Measurements from ENCODE around the gene KAT2A.

The KAT2A gene

GRCh38 chr17:42116705-42117396 lies 4.3 kb downstream of the KAT2A start:
- in situ Hi-C loops (cut with HindIII; ENCODE audit: low sequenced_read_pairs): no loop called here

GRCh38 chr17:42114118-42114517 lies 7.0 kb downstream of the KAT2A start:
- in situ Hi-C loops (cut with HindIII; ENCODE audit: low sequenced_read_pairs): no loop called here

GRCh38 chr17:42113293-42114069 lies 7.7 kb downstream of the KAT2A start:
- in situ Hi-C loops (cut with HindIII; ENCODE audit: low sequenced_read_pairs): no loop called here

GRCh38 chr17:42112552-42113176 lies 8.5 kb downstream of the KAT2A start, which contains the start of gene DHX58:
TSS of gene DHX58 (minus strand) at chr17:42112714. CDS start at chr17:42111892, 822 bp downstream.
- in situ Hi-C loops (cut with HindIII; ENCODE audit: low sequenced_read_pairs): no loop called here

- in situ Hi-C loops (cut with HindIII; ENCODE audit: low sequenced_read_pairs): no loop called here
Measured at GRCh38 chr17:42111871-42112551, 9.2 kb downstream of the KAT2A start.

GRCh38 chr17:42111265-42111636 lies 9.9 kb downstream of the KAT2A start:
- in situ Hi-C loops (cut with HindIII; ENCODE audit: low sequenced_read_pairs): no loop called here

GRCh38 chr17:42110301-42111264 lies 10.6 kb downstream of the KAT2A start:
- in situ Hi-C loops (cut with HindIII; ENCODE audit: low sequenced_read_pairs): no loop called here

GRCh38 chr17:42109086-42109485 lies 12.1 kb downstream of the KAT2A start:
- in situ Hi-C loops (cut with HindIII; ENCODE audit: low sequenced_read_pairs): no loop called here

GRCh38 chr17:42107597-42108576 lies 13.3 kb downstream of the KAT2A start:
- in situ Hi-C loops (cut with HindIII; ENCODE audit: low sequenced_read_pairs): no loop called here

GRCh38 chr17:42107124-42107523 lies 14.0 kb downstream of the KAT2A start:
- in situ Hi-C loops (cut with HindIII; ENCODE audit: low sequenced_read_pairs): no loop called here

- in situ Hi-C loops (cut with HindIII; ENCODE audit: low sequenced_read_pairs): no loop called here
Measured at GRCh38 chr17:42106009-42106408, 15.2 kb downstream of the KAT2A start.

GRCh38 chr17:42104264-42104663 lies 16.9 kb downstream of the KAT2A start:
- in situ Hi-C loops (cut with HindIII; ENCODE audit: low sequenced_read_pairs): no loop called here

- in situ Hi-C loops (cut with HindIII; ENCODE audit: low sequenced_read_pairs): no loop called here
Measured at GRCh38 chr17:42103221-42103954, 17.8 kb downstream of the KAT2A start.

- in situ Hi-C loops (cut with HindIII; ENCODE audit: low sequenced_read_pairs): no loop called here
Measured at GRCh38 chr17:42101513-42102292, 19.5 kb downstream of the KAT2A start.

- in situ Hi-C loops (cut with HindIII; ENCODE audit: low sequenced_read_pairs): no loop called here
Measured at GRCh38 chr17:42098730-42099399, 22.3 kb downstream of the KAT2A start.

- in situ Hi-C loops (cut with HindIII; ENCODE audit: low sequenced_read_pairs): no loop called here
Measured at GRCh38 chr17:42097691-42098631, 23.2 kb downstream of the KAT2A start, which contains the start of gene ZNF385C. TSS of gene ZNF385C (minus strand) at chr17:42098473. CDS start at chr17:42063056, 35,417 bp downstream.
